H1 (cell line): ENCODE results near the gene SCN10A. TPM values are rescaled to one million over a fixed set of nuclear protein-coding genes. Genes with fewer than 3 reads are reported as not detected.

Experiments
- CHD1 ChIP-seq: IDR thresholded peaks from 2 replicates; pipeline ENCODE4 v1.6.1; 2012; ENCODE audit warnings: low read depth, low read length, improper control_type of control experiment
- CTCF ChIP-seq, 3 experiments: IDR thresholded peaks; 1 replicate in 2 of 3; 2 replicates in 1 of 3; pipeline versions ENCODE4 v1.5.1 to v1.6.1; 2011; ENCODE audit warnings: low read length in 3 of 3, mild to moderate bottlenecking in 3 of 3, inconsistent platforms in 2 of 3, low read depth in 1 of 3, moderate library complexity in 1 of 3; ENCODE audit not compliant: insufficient read depth in 1 of 3; ENCODE audit errors: control extremely low read depth in 1 of 3
- EZH2 ChIP-seq: fragments of 200-600 bp; sonication (generic); IDR thresholded peaks from 2 replicates; pipeline ENCODE4 v1.7.1; 2012; ENCODE audit warnings: low read depth, mild to moderate bottlenecking, moderate library complexity, low read length, inconsistent platforms; ENCODE audit not compliant: severe bottlenecking
- FOSL1 ChIP-seq: IDR thresholded peaks from 2 replicates; pipeline ENCODE4 v1.6.1; 2011; ENCODE audit warnings: mild to moderate bottlenecking, low read depth, low read length, moderate library complexity; ENCODE audit not compliant: insufficient read depth
- HDAC6 ChIP-seq: IDR thresholded peaks from one replicate; pipeline ENCODE4 v1.7.1; 2012; ENCODE audit warnings: low read depth, mild to moderate bottlenecking, inconsistent platforms, low read length, moderate library complexity
- MAFK ChIP-seq: IDR thresholded peaks from 2 replicates; pipeline ENCODE4 v1.6.1; 2012; ENCODE audit warnings: low read depth, mild to moderate bottlenecking, improper control_type of control experiment, low read length
- MAX ChIP-seq: IDR thresholded peaks from 2 replicates; pipeline ENCODE4 v1.6.1; 2012; ENCODE audit warnings: inconsistent platforms
- RFX5 ChIP-seq: IDR thresholded peaks from 2 replicates; pipeline ENCODE4 v1.6.1; 2011; ENCODE audit warnings: low read depth, low read length, improper control_type of control experiment, borderline replicate concordance
- SIN3A ChIP-seq, 2 experiments: IDR thresholded peaks in 1 of 2; conservative IDR thresholded peaks in 1 of 2; 2 replicates each; pipeline ENCODE4 v1.6.1; 2011 to 2012; ENCODE audit warnings: low read length in 2 of 2, improper control_type of control experiment in 1 of 2, low read depth in 1 of 2, mild to moderate bottlenecking in 1 of 2
- TAF1 ChIP-seq: IDR thresholded peaks from 2 replicates; pipeline ENCODE4 v1.6.1; 2011; ENCODE audit warnings: mild to moderate bottlenecking, low read depth, low read length
- TCF12 ChIP-seq: IDR thresholded peaks from 2 replicates; pipeline ENCODE4 v1.6.1; 2011; ENCODE audit warnings: low read depth, mild to moderate bottlenecking, low read length
- polyA plus RNA-seq, 7 experiments: library from polyadenylated mRNA; depleted of rRNA in 3 of 7; stranded (reverse) in 5 of 7; unstranded in 2 of 7; fragments of >200 nt in 5 of 7; fragments of 200-250 nt in 2 of 7; gene quantifications; 1 replicate in 5 of 7; 2 replicates in 1 of 7; 4 replicates in 1 of 7; pipeline versions ENCODE4 v1.2.1 to v1.2.3, GENCODE V29; 2011 to 2013; ENCODE audit warnings: missing spikeins in 2 of 7, mixed read lengths in 2 of 7
- total RNA-seq: library from RNA; stranded (reverse); fragmentation: NEBNext Ultra II Directional; extraction: Animal tissue kit (Norgen Biotek cat#: 25700); gene quantifications from 2 replicates; pipeline ENCODE4 v1.2.1, GENCODE V29; 2021

SCN10A gene
- total and polyA plus RNA-seq, 2 of the 8 experiments (the other 6 are each of a cell fraction or from before 2014, with no cell fraction given): not detected

- TF ChIP-seq EZH2 (no peak), TCF12 (no peak), MAFK (0 out of 2 replicates have a peak, but pooled peaks have one; percentile 2), RFX5 (no peak), CHD1 (no peak), TAF1 (no peak), CTCF (IDR thresholded peaks at IDR 0.05; ENCODE audit: control extremely low read depth in 1 of 3, insufficient read depth in 1 of 3, low read depth in 1 of 3, low read length in 3 of 3) (peak; percentile 75 to 98 (median 93)), FOSL1 (no peak), HDAC6 (no peak), SIN3A (conservative IDR thresholded peaks at IDR 0.05 in 1 of 2, IDR thresholded peaks at IDR 0.05 in 1 of 2; ENCODE audit: low read depth in 1 of 2, low read length in 2 of 2) (peak; percentile 26 to 76; a peak in 2 of 4 replicates), MAX (peak; percentile 60)
These were observed 77.2 kb downstream of the SCN10A start (continued) for GRCh38 chr3:38738630-38739395.
